GM21447 (cell line): ENCODE measurements around the gene SLF1.
A peak's percentile ranks its signal among the peaks of the same experiment; 100 is the strongest.
"Not testable (repeated sequence)": the region's sequence is repeated elsewhere in the genome, so short reads cannot be mapped to it uniquely, and the experiment has no call there.

Experiments
- ATAC-seq: cut with Tn5 transposase; IDR thresholded peaks from one replicate; pipeline ENCODE4 v1.9.1; 2021; ENCODE audit not compliant: unreplicated experiment

SLF1 gene

DNA sequence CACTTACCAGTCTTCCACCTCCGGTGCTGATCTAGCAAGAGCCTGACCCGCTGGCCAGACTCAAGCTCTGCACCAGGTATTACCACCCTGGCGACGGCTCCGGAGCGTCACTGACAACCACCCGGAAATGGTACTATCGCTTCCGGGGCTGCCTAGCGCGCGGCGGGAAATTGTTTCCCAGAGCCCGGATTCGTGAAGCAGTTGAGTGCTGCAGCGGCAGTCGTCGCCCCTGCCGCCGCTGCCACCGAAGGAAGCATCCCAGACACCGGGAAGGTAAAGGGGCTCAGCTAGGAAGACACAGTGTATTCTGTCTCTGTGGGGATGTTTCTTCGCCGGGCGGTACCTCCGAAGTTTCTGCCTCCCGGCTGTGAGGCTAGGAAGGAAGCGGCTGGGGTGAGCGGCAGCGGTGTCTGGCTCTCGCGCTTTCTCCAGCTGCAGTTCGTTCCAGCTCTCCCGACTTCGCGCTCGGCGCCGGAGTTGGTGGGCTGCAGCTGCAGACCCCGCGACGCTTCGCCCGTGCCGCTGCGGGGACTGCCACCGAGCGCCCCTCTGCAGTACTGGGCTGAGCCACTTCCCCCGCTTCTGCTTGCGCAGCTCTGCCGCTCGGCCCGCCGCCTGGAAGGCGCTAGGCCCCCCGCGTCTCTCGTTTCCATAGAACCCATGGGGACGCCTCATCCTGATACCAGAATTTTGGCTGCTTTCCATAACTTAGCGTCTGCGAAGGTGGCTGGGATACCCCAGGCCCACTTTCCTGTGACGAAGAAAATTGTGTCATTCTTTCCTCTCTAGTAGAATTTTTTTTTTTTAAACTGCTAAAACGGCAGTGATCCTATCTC is at the start of gene SLF1, which contains the start of gene KIAA0825:
SLF1 (plus strand) TSS at position 177 of the 836 bp plus-strand sequence. CDS start 10,142 bp downstream, outside the sequence.
KIAA0825 (minus strand) TSS at position 112 of the 836 bp plus-strand sequence. CDS start 81,478 bp downstream, outside the sequence.
- ATAC-seq = peak; percentile 97

- ATAC-seq = no peak
These were observed 47.1 kb upstream of the SLF1 start for GRCh38 chr5:94571415-94571814.

- not testable (repeated sequence) for ATAC-seq
These were observed 45.1 kb upstream of the SLF1 start for GRCh38 chr5:94573349-94573748.

- ATAC-seq = no peak
These were observed 43.3 kb upstream of the SLF1 start for GRCh38 chr5:94575196-94575595.

GRCh38 chr5:94577466-94578245 is 40.8 kb upstream of the SLF1 start:
- peak; percentile 79 for ATAC-seq

DNA sequence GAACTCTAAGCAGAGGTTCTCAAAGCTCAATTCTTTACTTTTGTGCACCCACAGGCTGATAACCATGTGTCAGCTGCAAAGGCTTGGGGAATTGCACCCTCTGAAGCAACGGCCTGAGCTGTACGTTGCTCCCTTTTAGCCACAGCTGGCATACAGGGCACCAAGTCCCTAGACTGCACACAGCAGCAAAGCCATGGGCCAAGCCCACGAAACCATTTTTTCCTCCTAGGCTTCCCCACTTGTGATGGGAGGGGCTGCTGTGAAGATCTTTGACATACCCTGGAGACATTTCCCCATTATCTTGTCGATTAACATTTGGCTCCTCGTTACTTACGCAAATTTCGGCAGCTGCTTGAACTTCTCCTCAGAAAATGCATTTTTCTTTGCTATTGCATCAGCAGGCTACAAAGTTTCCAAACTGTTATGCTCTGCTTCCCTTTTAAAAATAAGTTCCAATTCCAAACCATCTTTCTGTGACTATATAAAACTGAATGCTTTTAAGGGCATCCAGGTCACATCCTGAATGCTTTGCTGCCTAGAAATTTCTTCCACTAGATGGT is 23.1 kb upstream of the SLF1 start:
- ATAC-seq = no peak

GRCh38 chr5:94613583-94613982 is 4.9 kb upstream of the SLF1 start:
- no peak for ATAC-seq

DNA sequence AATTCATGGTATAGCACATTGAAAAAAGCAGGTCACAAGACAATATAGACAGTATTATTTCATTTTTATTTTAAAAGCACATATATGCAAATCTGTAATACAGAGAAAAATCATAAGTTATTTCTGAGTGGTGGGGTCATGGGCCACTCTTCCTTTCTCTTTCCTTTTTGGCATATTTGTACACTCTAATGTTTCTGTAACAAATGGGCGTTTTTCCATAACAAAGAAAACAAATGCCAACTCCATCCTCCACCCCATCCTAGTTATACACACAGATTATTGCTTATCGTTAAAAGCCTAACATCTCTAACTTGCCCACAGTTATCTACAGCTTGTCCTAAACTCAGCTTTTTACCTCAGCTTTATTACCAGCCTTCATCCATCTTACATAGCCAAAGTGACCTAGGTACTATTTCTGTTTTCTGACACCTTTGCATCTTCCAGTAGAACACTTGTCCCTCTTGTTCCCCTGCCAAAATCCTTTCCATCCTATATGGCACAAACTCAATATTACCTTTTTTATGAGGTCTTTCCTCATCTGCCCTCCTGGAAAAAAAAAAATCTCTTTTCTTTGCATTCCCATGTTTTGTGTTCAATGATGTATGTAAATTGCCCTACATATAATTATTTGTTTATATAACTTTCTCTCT is 4.2 kb upstream of the SLF1 start:
- ATAC-seq = no peak

- ATAC-seq = no peak
These were observed 2.6 kb upstream of the SLF1 start for GRCh38 chr5:94615862-94616261.

- ATAC-seq = peak; percentile 31
These were observed 408 bp upstream of the SLF1 start for GRCh38 chr5:94618029-94618492.

- no peak for ATAC-seq
These were observed 1.8 kb downstream of the SLF1 start for GRCh38 chr5:94620256-94620655.

- ATAC-seq = no peak
These were observed 3.3 kb downstream of the SLF1 start for GRCh38 chr5:94621763-94622162.

GRCh38 chr5:94623011-94623410 is 4.5 kb downstream of the SLF1 start:
- ATAC-seq = no peak

- no peak for ATAC-seq
These were observed 5.4 kb downstream of the SLF1 start for GRCh38 chr5:94623877-94624276.

DNA sequence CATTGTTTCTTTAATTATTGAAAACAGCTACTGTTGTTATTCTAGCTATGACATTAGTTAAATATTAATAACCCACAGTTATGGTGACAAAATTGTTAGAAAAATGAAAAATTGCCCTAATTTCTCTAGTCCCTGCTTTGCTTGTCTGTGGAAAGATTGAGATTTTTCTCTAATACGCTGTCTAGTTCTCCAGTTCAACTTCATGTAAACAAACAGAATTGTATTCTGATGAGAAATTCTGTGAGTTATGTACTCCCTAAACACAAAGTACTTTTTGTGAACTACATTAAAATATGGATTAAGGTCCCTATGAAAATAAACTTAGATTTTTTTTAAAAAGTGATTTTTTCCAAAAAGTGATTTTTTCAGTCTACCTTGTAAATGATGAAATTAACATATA is 8.7 kb downstream of the SLF1 start:
- no peak for ATAC-seq

- ATAC-seq = peak; percentile 98
These were observed 13.6 kb downstream of the SLF1 start for GRCh38 chr5:94632024-94632423.

- no peak for ATAC-seq
These were observed 21.7 kb downstream of the SLF1 start for GRCh38 chr5:94640176-94640575.

DNA sequence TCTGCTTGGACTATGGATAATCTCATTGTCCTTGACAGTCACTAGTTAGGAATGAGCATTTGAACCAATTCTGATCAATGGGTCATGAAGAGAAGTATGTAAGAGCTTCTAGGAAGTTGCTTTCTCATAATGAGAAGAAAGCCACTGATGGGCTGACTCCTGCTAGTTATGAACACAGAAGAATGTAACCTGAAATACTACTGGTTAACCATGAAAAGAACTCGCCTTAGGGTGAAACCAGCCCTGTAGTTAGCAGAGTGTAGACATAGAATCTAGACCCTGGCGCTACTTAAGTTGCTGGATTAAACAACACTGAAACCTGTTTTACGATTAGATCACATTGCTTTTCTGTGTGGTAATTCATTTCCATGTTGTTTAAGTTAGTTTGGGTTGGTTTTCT is 26.6 kb downstream of the SLF1 start:
- no peak for ATAC-seq

GRCh38 chr5:94646758-94647157 is 28.3 kb downstream of the SLF1 start:
- no peak for ATAC-seq

DNA sequence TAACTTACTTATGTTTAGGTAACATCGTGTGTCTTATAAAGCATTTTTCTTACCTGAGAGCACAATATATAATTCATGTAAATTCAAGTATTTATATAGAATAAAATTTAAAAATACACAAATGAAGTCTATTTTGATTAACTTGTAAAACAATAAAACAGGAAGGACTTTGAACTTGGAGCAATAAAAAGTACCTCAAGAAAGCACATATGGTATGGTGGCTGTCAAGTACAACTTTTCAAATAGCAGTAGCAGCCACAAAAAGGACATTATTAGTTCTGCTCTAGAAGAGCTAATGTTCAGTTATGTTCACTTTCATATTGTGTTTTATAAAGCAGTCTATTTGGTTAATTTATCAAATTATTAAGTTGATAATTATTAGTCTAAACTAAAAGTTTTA is 31.4 kb downstream of the SLF1 start:
- ATAC-seq = no peak

GRCh38 chr5:94658272-94658671 is 39.8 kb downstream of the SLF1 start:
- no peak for ATAC-seq
